K562 (cell line): Measurements from ENCODE around the gene PLIN5. TPM values are rescaled to one million over a fixed set of nuclear protein-coding genes. Genes with fewer than 3 reads are reported as not detected.
A peak's percentile ranks its signal among the peaks of the same experiment; 100 is the strongest.
"Not testable (repeated sequence)": the region's sequence is repeated elsewhere in the genome, so short reads cannot be mapped to it uniquely, and the experiment has no call there.

Experiments used
- ATAC-seq: fragments of 200-7000 bp; cut with Tn5 transposase; 3 replicates; pipeline ENCODE4 v1.9.1; 2020; ENCODE audit warnings: moderate library complexity
- BruUV-seq: library from RNA; stranded (reverse); fragments of 400-500 nt; replicated peaks from 2 replicates; lab custom pipeline; 2021; lab: Mats Ljungman, UMichigan
- CTCF ChIA-PET: fragments of 300-600 bp; formaldehyde crosslinking; extraction: SDS; loops from one replicate; lab custom pipeline; 2021; ENCODE audit warnings: low intra/inter-chr PET ratio; lab: Yijun Ruan, JAX
- POLR2A ChIA-PET: fragments of 300-600, 350-650 bp; sonication (Branson Sonifier 250); formaldehyde crosslinking; extraction: SDS; loops from one replicate; lab custom pipeline; 2021; ENCODE audit warnings: antibody characterized with exemption, inconsistent platforms; lab: Yijun Ruan, JAX
- DNase-seq, 4 experiments: peaks; one replicate each; pipeline versions ENCODE4 v3.0.0 to v3.0.0-alpha.2; 2011 to 2018; ENCODE audit warnings: low spot score in 3 of 4, mixed read lengths in 3 of 4; ENCODE audit errors: extremely low read depth in 1 of 4
- FAIRE-seq: peaks from 2 replicates; lab custom pipeline; 2011; peaks lifted over from hg19 to GRCh38; lab: Jason Lieb, UNC
- H2AFZ ChIP-seq: 2 replicates; pipeline ENCODE4 v1.6.0; 2011; ENCODE audit warnings: low read depth, low read length, control low read depth, inconsistent platforms
- H3K27ac ChIP-seq: fragments of 200-600 bp; 3 replicates; pipeline ENCODE4 v1.8.0; 2011; ENCODE audit warnings: low read depth, mild to moderate bottlenecking, control low read depth, inconsistent platforms, low read length, moderate library complexity, mixed read lengths; ENCODE audit errors: extremely low read depth
- H3K27me3 ChIP-seq, 2 experiments: fragments of 300-600 bp in 1 of 2; 2 replicates in 1 of 2; 3 replicates in 1 of 2; pipeline versions ENCODE4 v1.6.0 to v1.8.0; 2011; ENCODE audit warnings: inconsistent platforms in 2 of 2, low read length in 2 of 2, mild to moderate bottlenecking in 1 of 2, mixed read lengths in 1 of 2, moderate library complexity in 1 of 2; ENCODE audit not compliant: control insufficient read depth in 2 of 2, insufficient read depth in 2 of 2
- H3K36me3 ChIP-seq: fragments of 300-600 bp; 3 replicates; pipeline ENCODE4 v1.8.0; 2011; ENCODE audit warnings: mild to moderate bottlenecking, low read length, inconsistent platforms; ENCODE audit not compliant: control insufficient read depth, insufficient read depth
- H3K4me1 ChIP-seq, 2 experiments: fragments of 200-600 bp in 1 of 2; replicated peaks in 1 of 2; 2 replicates in 1 of 2; 3 replicates in 1 of 2; pipeline versions ENCODE4 v1.5.1 to v1.8.0; 2011; ENCODE audit warnings: inconsistent platforms in 2 of 2, low read length in 2 of 2, mild to moderate bottlenecking in 1 of 2, mixed read lengths in 1 of 2, moderate library complexity in 1 of 2; ENCODE audit not compliant: control insufficient read depth in 2 of 2, insufficient read depth in 2 of 2
- H3K4me2 ChIP-seq: 2 replicates; pipeline ENCODE4 v1.6.1; 2011; ENCODE audit warnings: low read length, control low read depth, inconsistent platforms, mixed read lengths; ENCODE audit not compliant: insufficient read depth
- H3K4me3 ChIP-seq: fragments of 200-600 bp; sonication (generic), shearing (Covaris generic); 2 replicates; pipeline ENCODE4 v1.5.1; 2016; ENCODE audit warnings: control low read depth, inconsistent platforms
- H3K79me2 ChIP-seq: fragments of 200-600 bp; 3 replicates; pipeline ENCODE4 v1.8.0; 2011; ENCODE audit warnings: low read length, inconsistent platforms; ENCODE audit not compliant: control insufficient read depth, insufficient read depth
- H3K9ac ChIP-seq, 2 experiments: 2 replicates each; pipeline versions ENCODE4 v1.6.0 to v1.6.1; 2011; ENCODE audit warnings: low read depth in 2 of 2, low read length in 2 of 2, control low read depth in 1 of 2, inconsistent platforms in 1 of 2, mild to moderate bottlenecking in 1 of 2, mixed read lengths in 1 of 2; ENCODE audit not compliant: insufficient read depth in 1 of 2
- H3K9me1 ChIP-seq: one replicate; pipeline ENCODE4 v1.6.0; 2011; ENCODE audit warnings: inconsistent platforms, mild to moderate bottlenecking, low read length, moderate library complexity; ENCODE audit not compliant: control insufficient read depth, insufficient read depth
- H3K9me3 ChIP-seq: replicated peaks from 2 replicates; pipeline ENCODE4 v1.5.1; 2011; ENCODE audit warnings: low read depth, low read length, inconsistent platforms; ENCODE audit not compliant: control insufficient read depth, insufficient read depth
- H4K20me1 ChIP-seq: replicated peaks from 2 replicates; pipeline ENCODE4 v1.6.1; 2011; ENCODE audit warnings: low read length, inconsistent platforms, mixed read lengths; ENCODE audit not compliant: control insufficient read depth, insufficient read depth
- ZBTB33 ChIP-seq: sonication (generic); formaldehyde crosslinking; IDR thresholded peaks from 2 replicates; pipeline ENCODE4 v1.8.1; 2023; ENCODE audit warnings: mild to moderate bottlenecking, missing genetic modification reagents
- WGBS: fragments of 100-300 bp; shearing (Covaris generic); methylation state at CpG from one replicate; pipeline ENCODE4 v1.1.6; 2016; ENCODE audit warnings: low coverage, mixed read lengths; ENCODE audit not compliant: insufficient coverage; ENCODE audit errors: missing lambda C conversion rate; 5-methylcytosine and 5-hydroxymethylcytosine counted together
- in situ Hi-C: fragments of 300-500 bp; cut with MboI; formaldehyde crosslinking; loops from 4 replicates; pipeline ENCODE4 v1.15.0; 2018; ENCODE audit warnings: inconsistent platforms, mixed read lengths
- intact Hi-C: fragments of 100-400 bp; cut with micrococcal nuclease; formaldehyde crosslinking; loops from 2 replicates; pipeline ENCODE4 v1.14.2; 2022
- polyA plus RNA-seq, 8 experiments: library from polyadenylated mRNA; depleted of rRNA in 4 of 8; stranded (reverse) in 5 of 8; unstranded in 3 of 8; fragments of >200 nt; fragmentation: Nextera tagmentation in 2 of 8; fragmentation: Illumina TruSeq in 1 of 8; extraction: Ambion mirVana in 2 of 8; extraction: Trizol in 1 of 8; gene quantifications; 2 replicates each; pipeline versions ENCODE4 v1.2.1 to v1.2.3, GENCODE V29; 2011 to 2014; ENCODE audit warnings: inconsistent platforms in 1 of 8, missing spikeins in 1 of 8
- total RNA-seq, 7 experiments: library from RNA; depleted of rRNA in 6 of 7; stranded (reverse); fragments of >200 nt in 6 of 7; fragmentation: Illumina TruSeq in 2 of 7; extraction: Trizol in 2 of 7; gene quantifications; 2 replicates each; pipeline versions ENCODE4 v1.2.1 to v1.2.3, GENCODE V29; 2011 to 2021; ENCODE audit warnings: low replicate concordance in 1 of 7

Gene PLIN5
- total and polyA plus RNA-seq, 9 of the 15 experiments (the other 6 are each of a cell fraction or from before 2014, with no cell fraction given) = 0.04 to 1.3 (median 0.50) TPM

- H3K9me1 ChIP-seq, H3K4me3 ChIP-seq, H3K9me3 ChIP-seq, DNase-seq, H3K36me3 ChIP-seq, in situ Hi-C loops, ATAC-seq, intact Hi-C loops, H3K27me3 ChIP-seq, FAIRE-seq, H4K20me1 ChIP-seq, CTCF ChIA-PET, BruUV-seq: not testable (repeated sequence)
- TF ChIP-seq ZBTB33 = peak; percentile 96
- Histone ChIP-seq H3K4me2 (peak overlapping the region; percentile 92; the same call in 1 of the 2 replicates), H3K4me1 (peaks cover 14 to 43% of the 10 kb centered on the region in 2 experiments; a peak in 4 of 5 replicates), H3K9ac (peak overlapping the region in 1 of 2 experiments; percentile 72; a peak in 2 of 4 replicates), H3K27ac (peak overlapping the region; percentile 51; the same call in 2 of the 3 replicates), H2AFZ (peak overlapping the region; percentile 71), H3K79me2 (peaks cover 33% of the 10 kb centered on the region; the same call in 2 of the 3 replicates)
- WGBS = 84% methylated on average over 12 of the region's 12 CpGs
- POLR2A ChIA-PET = interaction anchor here (0.6 to 0.7 kb wide), 3 partner anchors 13 to 242 kb away, joined by 3 to 4 read pairs (median 3); no protein-coding TSS in a partner anchor
These were observed 6.8 kb upstream of the PLIN5 start for GRCh38 chr19:4541806-4542145.
